AG04450 (cell line): ENCODE data around the gene RAB6C. TPM values are rescaled to one million over a fixed set of nuclear protein-coding genes. Genes with fewer than 3 reads are reported as not detected.
"Not testable (repeated sequence)": the region's sequence is repeated elsewhere in the genome, so short reads cannot be mapped to it uniquely, and the experiment has no call there.

Experiments
- CTCF ChIA-PET: fragments of 300-600, 350-600 bp; formaldehyde crosslinking; extraction: SDS; loops from one replicate; lab custom pipeline; 2022; ENCODE audit warnings: antibody characterized with exemption, inconsistent platforms; lab: Charles Lee
- POLR2A ChIA-PET: fragments of 350-600 bp; formaldehyde crosslinking; extraction: SDS; loops from one replicate; lab custom pipeline; 2021; ENCODE audit warnings: antibody characterized with exemption, inconsistent platforms; lab: Yijun Ruan, JAX
- DNase-seq: peaks from one replicate; pipeline ENCODE4 v3.0.0-alpha.2; 2011; ENCODE audit warnings: low read depth, low spot score
- H3K27ac ChIP-seq: one replicate; pipeline ENCODE4 v1.5.1; 2012; ENCODE audit warnings: low read depth, low read length, control low read depth
- H3K27me3 ChIP-seq: one replicate; pipeline ENCODE4 v1.6.0; 2012; ENCODE audit warnings: low read length; ENCODE audit not compliant: control insufficient read depth, insufficient read depth
- H3K4me3 ChIP-seq: 2 replicates; pipeline ENCODE4 v1.5.1; 2011; ENCODE audit warnings: mild to moderate bottlenecking, low read depth, low read length, control low read depth
- H3K9me3 ChIP-seq: 2 replicates; pipeline ENCODE4 v1.5.1; 2012; ENCODE audit warnings: low read length; ENCODE audit not compliant: control insufficient read depth, insufficient read depth
- CTCF ChIP-seq: IDR thresholded peaks from 2 replicates; pipeline ENCODE4 v1.5.1; 2011; ENCODE audit warnings: low read depth, low read length, control low read depth, inconsistent platforms
- polyA plus RNA-seq: library from polyadenylated mRNA; depleted of rRNA; stranded (reverse); fragments of >200 nt; gene quantifications from 2 replicates; pipeline ENCODE4 v1.2.3, GENCODE V29; 2011; rRNA removed

The RAB6C gene
- polyA plus RNA-seq, 1 experiment, result not detected

GRCh38 chr2:130019402-130019801 is 39.9 kb downstream of the RAB6C start:
- CTCF ChIA-PET, result no interaction called here

GRCh38 chr2:130020069-130020468 is 40.6 kb downstream of the RAB6C start:
- H3K4me3 ChIP-seq, DNase-seq, H3K27ac ChIP-seq, CTCF ChIA-PET, H3K9me3 ChIP-seq, POLR2A ChIA-PET, H3K27me3 ChIP-seq: not testable (repeated sequence)

More at GRCh38 chr2:130019402-130019801, 39.9 kb downstream of the RAB6C start:
- Histone ChIP-seq H3K9me3 (no peaks in the 10 kb centered on the region), H3K27me3 (no peaks in the 10 kb centered on the region), H3K4me3 (no peak overlapping the region), H3K27ac (no peak overlapping the region)
- TF ChIP-seq CTCF, result no peak
- DNase-seq, result no peak
- POLR2A ChIA-PET, result no interaction called here

- CTCF ChIA-PET, result not testable (repeated sequence)
Measured at GRCh38 chr2:130025931-130026330, 46.5 kb downstream of the RAB6C start.

More at GRCh38 chr2:130025931-130026330, 46.5 kb downstream of the RAB6C start:
- POLR2A ChIA-PET, H3K27ac ChIP-seq, DNase-seq, H3K27me3 ChIP-seq, H3K9me3 ChIP-seq, H3K4me3 ChIP-seq: not testable (repeated sequence)

Other genes starting within 250 kb of the RAB6C start
- gene POTEF, start 149.6 kb downstream of the RAB6C start, polyA plus RNA-seq, result not detected in 2 replicates
- gene CCDC74B, start 165.4 kb downstream of the RAB6C start, polyA plus RNA-seq, result 3.8 and 4.2 TPM in 2 replicates
- 29.5 and 29.6 TPM in 2 replicates for gene SMPD4, start 201.9 kb downstream of the RAB6C start, polyA plus RNA-seq
- 76.7 and 101 TPM in 2 replicates for gene MZT2B, start 202.6 kb downstream of the RAB6C start, polyA plus RNA-seq
- not detected in 2 replicates for gene TUBA3E, start 218.8 kb downstream of the RAB6C start, polyA plus RNA-seq